Measurements from ENCODE around the gene ATP2A3.

GRCh38 chr17:4004517-4005295, 40.5 kb upstream of the ATP2A3 start:
- TF ChIP-seq, protein P1, sequence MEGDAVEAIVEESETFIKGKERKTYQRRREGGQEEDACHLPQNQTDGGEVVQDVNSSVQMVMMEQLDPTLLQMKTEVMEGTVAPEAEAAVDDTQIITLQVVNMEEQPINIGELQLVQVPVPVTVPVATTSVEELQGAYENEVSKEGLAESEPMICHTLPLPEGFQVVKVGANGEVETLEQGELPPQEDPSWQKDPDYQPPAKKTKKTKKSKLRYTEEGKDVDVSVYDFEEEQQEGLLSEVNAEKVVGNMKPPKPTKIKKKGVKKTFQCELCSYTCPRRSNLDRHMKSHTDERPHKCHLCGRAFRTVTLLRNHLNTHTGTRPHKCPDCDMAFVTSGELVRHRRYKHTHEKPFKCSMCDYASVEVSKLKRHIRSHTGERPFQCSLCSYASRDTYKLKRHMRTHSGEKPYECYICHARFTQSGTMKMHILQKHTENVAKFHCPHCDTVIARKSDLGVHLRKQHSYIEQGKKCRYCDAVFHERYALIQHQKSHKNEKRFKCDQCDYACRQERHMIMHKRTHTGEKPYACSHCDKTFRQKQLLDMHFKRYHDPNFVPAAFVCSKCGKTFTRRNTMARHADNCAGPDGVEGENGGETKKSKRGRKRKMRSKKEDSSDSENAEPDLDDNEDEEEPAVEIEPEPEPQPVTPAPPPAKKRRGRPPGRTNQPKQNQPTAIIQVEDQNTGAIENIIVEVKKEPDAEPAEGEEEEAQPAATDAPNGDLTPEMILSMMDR (IDR thresholded peaks at IDR 0.05) = peak; percentile 81 to 93 (median 86)
- TF ChIP-seq POLR2A (IDR thresholded peaks at IDR 0.05) = no peak
